ENCODE data around the gene SNX10. TPM values are rescaled to one million over a fixed set of nuclear protein-coding genes. Genes with fewer than 3 reads are reported as not detected.

SNX10 gene
- total RNA-seq, 3 donors from 2014 or later, result 18.5 to 22.6 (median 18.9) TPM

- no peaks in the 10 kb centered on the region for H3K36me3 Mint-ChIP-seq (ENCODE audit: insufficient read depth)
- H3K27me3 Mint-ChIP-seq (ENCODE audit: low read depth), result peaks cover 25% of the 10 kb centered on the region
- H3K4me1 Mint-ChIP-seq (ENCODE audit: low read depth), result peaks cover 6% of the 10 kb centered on the region
- ATAC-seq (no peak), DNase-seq (no peak)
- no peak overlapping the region for H3K4me3 Mint-ChIP-seq
- peaks cover 8% of the 10 kb centered on the region for H3K9me3 Mint-ChIP-seq
Measured at GRCh38 chr7:26403640-26404039, 112.0 kb downstream of the SNX10 start.

DNA sequence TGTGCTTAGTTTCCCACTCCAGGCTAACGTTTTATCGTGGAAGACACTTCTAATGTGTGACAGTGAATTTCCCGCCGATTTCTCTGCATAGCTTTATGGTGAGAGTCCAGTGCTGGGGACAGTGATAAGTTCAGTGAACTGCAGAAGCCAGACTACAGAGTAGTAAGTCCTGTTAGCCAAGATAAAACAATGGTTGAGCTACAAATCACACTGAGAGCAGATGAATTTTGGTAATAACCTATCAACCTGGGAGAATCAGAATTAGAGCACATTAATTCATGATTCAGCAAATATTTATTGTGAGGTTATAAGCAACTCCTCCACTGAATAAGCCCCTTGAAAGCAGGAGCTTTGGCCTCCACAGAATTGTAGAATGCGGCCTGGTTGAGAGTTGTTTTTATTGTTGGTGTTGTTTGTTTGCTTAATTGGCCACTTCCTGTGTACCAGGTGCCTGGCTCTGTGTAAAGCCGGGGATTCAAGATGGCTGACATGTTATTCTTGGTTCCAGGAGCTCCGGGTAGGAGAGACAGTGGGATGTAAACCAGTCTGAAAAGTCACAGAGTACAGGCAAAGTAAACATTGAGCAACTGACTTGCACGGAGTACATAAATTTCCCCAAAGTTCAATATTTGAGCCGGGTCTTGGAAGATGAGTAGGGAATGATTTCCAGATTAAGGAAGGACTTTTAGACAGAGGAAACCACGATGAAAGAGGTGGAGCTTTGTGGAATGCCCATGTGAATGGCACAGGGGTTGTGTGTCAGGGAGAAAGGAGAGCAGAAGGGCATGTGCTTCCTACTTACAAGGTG lies 112.7 kb downstream of the SNX10 start:
- no peaks in the 10 kb centered on the region for H3K4me1 Mint-ChIP-seq (ENCODE audit: low read depth)
- H3K27me3 Mint-ChIP-seq (ENCODE audit: low read depth), result peaks cover 20% of the 10 kb centered on the region
- no peak for ATAC-seq

GRCh38 chr7:26406433-26406832 lies 114.8 kb downstream of the SNX10 start:
- DNase-seq (no peak), ATAC-seq (no peak)
- H3K4me1 Mint-ChIP-seq (ENCODE audit: low read depth), result no peaks in the 10 kb centered on the region
- no peak overlapping the region for H3K4me3 Mint-ChIP-seq
- H3K27me3 Mint-ChIP-seq (ENCODE audit: low read depth), result peaks cover 7% of the 10 kb centered on the region
- H3K9me3 Mint-ChIP-seq, result peaks cover 8% of the 10 kb centered on the region
- H3K36me3 Mint-ChIP-seq (ENCODE audit: insufficient read depth), result no peaks in the 10 kb centered on the region

More for the DNA sequence above, 112.7 kb downstream of the SNX10 start:
- Mint-ChIP-seq H3K36me3 (ENCODE audit: insufficient read depth) (no peaks in the 10 kb centered on the region), H3K4me3 (no peak overlapping the region), H3K9me3 (peaks cover 8% of the 10 kb centered on the region)
- DNase-seq, result no peak

DNA sequence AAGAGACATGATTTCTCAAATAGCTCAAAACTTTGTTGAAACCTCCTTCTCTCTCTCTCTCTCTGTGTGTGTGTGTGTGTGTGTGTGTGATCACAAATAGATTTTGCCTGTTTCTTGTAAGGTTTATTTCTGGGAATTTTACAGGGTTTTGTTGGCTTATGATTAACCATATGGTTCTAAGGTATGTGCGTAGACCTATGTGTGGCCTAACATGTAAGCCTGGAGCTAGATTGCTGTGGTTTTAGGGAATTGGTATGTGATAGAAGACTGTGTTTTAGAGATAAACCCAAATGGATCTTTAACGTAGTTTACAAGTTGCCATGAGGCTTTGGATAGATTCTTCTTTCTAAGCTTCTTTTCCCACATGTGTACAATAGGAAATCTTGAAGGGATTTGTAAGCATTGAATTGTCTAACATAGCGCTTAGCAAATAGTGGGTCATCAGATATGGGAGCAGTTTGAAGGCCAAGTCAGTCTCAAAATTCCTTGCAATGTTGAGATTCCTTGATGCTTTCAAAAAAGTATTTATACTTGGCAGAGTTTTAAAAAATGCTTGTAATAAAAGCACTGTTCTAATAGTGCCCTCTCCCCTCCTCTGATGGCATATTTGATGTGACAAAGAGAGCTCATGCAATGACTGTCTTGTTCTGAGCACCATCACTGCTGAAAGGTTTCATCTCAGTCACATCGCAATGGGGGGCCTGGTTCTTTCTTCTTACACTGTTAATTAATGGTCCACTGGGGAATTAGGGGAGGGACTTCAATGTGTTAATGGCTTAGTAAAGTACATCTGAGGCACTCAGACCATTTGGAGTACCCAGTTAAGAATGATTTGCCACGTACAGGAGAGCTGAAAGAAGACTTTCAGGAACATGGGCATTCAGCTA lies 118.2 kb downstream of the SNX10 start:
- Mint-ChIP-seq H3K27me3 (ENCODE audit: low read depth) (peaks cover 7% of the 10 kb centered on the region), H3K4me1 (ENCODE audit: low read depth) (no peaks in the 10 kb centered on the region), H3K4me3 (no peak overlapping the region), H3K36me3 (ENCODE audit: insufficient read depth) (no peaks in the 10 kb centered on the region), H3K9me3 (peaks cover 8% of the 10 kb centered on the region)
- no peak for DNase-seq
- ATAC-seq, result no peak

DNA sequence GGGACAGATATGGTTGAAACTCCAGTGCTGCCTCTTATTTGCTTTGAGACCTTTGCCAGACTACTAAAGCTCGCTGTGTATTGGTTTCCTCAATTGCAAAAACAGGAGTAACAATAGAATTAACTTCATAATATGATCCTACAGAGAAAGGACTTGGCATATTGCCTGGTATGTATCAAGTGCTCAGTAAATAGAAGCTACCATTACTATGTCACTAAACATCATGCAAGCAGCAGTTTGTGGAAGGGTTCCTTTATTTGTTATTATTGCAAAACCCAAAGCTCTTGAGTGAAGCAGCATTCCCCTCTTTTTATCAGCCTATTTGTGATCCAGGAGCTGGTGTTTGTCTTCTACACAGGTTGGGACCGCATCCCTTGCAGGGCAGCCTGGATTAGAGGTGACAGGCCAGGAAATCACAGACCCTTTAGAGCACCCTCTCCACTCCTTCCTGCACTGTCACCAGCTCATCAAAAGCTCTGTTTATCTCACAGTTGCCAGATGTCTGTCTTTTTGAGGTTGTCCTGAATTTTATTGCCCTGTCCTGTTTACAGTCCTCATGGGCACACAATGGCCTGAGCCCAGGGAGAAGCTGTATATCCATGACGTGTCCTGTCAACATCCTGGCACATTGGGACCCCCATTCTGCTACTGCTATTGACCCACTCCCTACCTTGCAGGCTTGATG lies 121.5 kb downstream of the SNX10 start:
- no peaks in the 10 kb centered on the region for H3K9me3 Mint-ChIP-seq
- DNase-seq (no peak), ATAC-seq (no peak)
- no peaks in the 10 kb centered on the region for H3K36me3 Mint-ChIP-seq (ENCODE audit: insufficient read depth)
- H3K27me3 Mint-ChIP-seq (ENCODE audit: low read depth), result peaks cover 9% of the 10 kb centered on the region
- no peaks in the 10 kb centered on the region for H3K4me1 Mint-ChIP-seq (ENCODE audit: low read depth)
- no peak overlapping the region for H3K4me3 Mint-ChIP-seq

DNA sequence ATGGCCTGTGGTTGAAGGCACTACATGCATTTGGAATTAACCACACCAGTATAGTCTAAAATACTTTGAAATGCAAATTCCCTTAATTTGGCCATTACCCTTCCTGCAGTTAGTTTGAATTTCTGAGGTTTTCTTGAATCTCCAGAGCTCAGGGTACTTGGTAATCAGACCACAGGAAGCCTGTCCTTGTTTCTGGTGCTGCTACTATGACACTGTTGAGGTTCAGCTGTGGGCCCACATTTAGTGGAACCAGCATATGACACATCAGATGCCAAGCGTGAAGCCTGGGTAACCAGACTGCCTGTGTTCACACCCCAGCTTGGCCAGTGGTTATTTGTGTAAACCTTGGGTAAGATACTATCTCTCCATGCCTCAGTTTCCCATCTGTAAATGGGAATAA lies 124.3 kb downstream of the SNX10 start:
- Mint-ChIP-seq H3K9me3 (no peaks in the 10 kb centered on the region), H3K27me3 (ENCODE audit: low read depth) (peaks cover 14% of the 10 kb centered on the region), H3K36me3 (ENCODE audit: insufficient read depth) (no peaks in the 10 kb centered on the region), H3K4me1 (ENCODE audit: low read depth) (no peaks in the 10 kb centered on the region), H3K4me3 (no peak overlapping the region)
- no peak for ATAC-seq
- DNase-seq, result no peak

DNA sequence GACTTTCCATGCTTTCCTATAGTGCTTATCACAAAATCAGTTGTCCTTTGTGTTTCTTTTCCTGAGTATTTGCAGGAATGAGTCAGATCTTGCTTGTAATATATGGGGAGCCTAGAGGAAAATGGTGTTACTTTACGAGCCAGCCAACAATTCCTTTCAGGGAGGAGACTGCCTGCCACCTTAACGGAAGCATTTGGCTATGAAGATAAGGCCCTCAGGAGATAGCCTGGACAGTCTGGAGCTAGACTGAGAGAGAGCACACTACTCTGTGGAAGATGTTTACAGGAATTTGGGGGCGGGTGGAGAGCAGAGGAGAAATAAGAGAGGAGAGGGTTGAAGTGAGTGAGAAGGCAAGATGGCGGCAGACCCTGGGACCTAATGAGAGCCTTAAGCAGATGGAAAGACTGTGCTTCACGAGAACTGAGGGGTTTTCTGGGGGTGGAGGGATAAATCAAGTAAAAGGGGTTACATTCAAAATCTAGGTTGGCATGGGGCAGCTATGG lies 126.3 kb downstream of the SNX10 start:
- no peak overlapping the region for H3K4me3 Mint-ChIP-seq
- no peak for ATAC-seq
- no peak for DNase-seq
- peaks cover 10% of the 10 kb centered on the region for H3K27me3 Mint-ChIP-seq (ENCODE audit: low read depth)
- H3K4me1 Mint-ChIP-seq (ENCODE audit: low read depth), result no peaks in the 10 kb centered on the region
- H3K36me3 Mint-ChIP-seq (ENCODE audit: insufficient read depth), result no peaks in the 10 kb centered on the region
- H3K9me3 Mint-ChIP-seq, result no peaks in the 10 kb centered on the region

- Mint-ChIP-seq H3K4me1 (ENCODE audit: low read depth) (no peaks in the 10 kb centered on the region), H3K36me3 (ENCODE audit: insufficient read depth) (no peaks in the 10 kb centered on the region), H3K4me3 (no peak overlapping the region), H3K27me3 (ENCODE audit: low read depth) (peaks cover 10% of the 10 kb centered on the region), H3K9me3 (no peaks in the 10 kb centered on the region)
- ATAC-seq, result no peak
- no peak for DNase-seq
Measured at GRCh38 chr7:26419198-26419597, 127.5 kb downstream of the SNX10 start.

DNA sequence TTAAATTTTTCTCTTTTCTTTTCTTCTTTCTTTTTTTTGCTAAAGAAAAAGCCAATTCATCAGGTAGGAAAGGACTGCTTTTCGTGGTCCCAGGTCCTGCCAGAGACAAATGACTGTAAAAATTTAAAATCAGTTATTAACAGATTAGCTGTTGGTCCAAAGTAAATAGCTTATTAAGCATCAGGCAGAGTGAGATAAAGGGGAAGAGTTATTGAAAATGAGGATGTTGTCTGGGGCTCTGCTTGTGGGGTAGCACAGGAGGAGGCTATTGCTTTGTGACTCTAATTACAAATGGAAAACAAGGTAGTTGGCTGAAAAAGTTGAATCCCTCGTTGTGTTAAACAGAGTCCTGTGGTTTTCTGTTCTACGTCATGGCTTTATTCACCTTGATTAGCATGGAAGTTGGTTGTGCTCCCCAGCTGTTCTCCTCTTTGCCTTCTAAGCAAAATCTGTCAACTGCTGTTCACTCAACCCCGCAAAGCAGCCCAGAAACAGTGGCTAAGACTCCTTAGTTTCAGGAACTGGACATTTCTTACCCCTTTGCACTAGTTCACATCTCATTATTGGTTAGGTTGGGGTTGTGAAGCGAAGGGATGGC lies 128.9 kb downstream of the SNX10 start:
- Mint-ChIP-seq H3K9me3 (no peaks in the 10 kb centered on the region), H3K4me1 (ENCODE audit: low read depth) (no peaks in the 10 kb centered on the region), H3K27me3 (ENCODE audit: low read depth) (peaks cover 10% of the 10 kb centered on the region), H3K36me3 (ENCODE audit: insufficient read depth) (no peaks in the 10 kb centered on the region), H3K4me3 (no peak overlapping the region)
- ATAC-seq, result no peak
- DNase-seq, result no peak

- ATAC-seq, result no peak
- no peaks in the 10 kb centered on the region for H3K4me1 Mint-ChIP-seq (ENCODE audit: low read depth)
Measured at GRCh38 chr7:26422761-26423160, 131.1 kb downstream of the SNX10 start.

DNA sequence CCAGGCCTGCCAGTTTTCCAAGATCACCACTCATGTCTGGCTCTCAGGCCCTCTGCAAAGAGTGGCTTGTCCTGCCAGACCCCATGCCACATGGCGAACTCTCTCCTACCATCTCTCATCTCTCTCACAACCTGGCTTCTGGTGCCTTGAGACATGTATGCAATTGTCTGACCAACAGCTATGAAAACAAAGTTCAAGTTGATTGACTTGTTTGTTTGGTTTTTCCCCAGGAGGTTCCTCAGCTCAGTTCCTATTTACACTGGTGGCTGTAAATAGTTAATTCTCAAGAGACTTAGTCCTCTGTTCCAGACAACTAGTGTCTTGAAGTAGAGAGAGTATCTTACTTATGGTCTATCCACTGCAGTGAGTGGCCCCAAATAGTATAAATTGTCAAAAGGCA lies 131.8 kb downstream of the SNX10 start:
- DNase-seq (no peak), ATAC-seq (no peak)
- H3K9me3 Mint-ChIP-seq, result no peaks in the 10 kb centered on the region
- H3K4me3 Mint-ChIP-seq, result no peak overlapping the region
- H3K27me3 Mint-ChIP-seq (ENCODE audit: low read depth), result peaks cover 8% of the 10 kb centered on the region
- H3K4me1 Mint-ChIP-seq (ENCODE audit: low read depth), result no peaks in the 10 kb centered on the region
- H3K36me3 Mint-ChIP-seq (ENCODE audit: insufficient read depth), result no peaks in the 10 kb centered on the region

More at GRCh38 chr7:26422761-26423160, 131.1 kb downstream of the SNX10 start:
- no peak for DNase-seq
- no peaks in the 10 kb centered on the region for H3K9me3 Mint-ChIP-seq
- H3K36me3 Mint-ChIP-seq (ENCODE audit: insufficient read depth), result no peaks in the 10 kb centered on the region
- H3K4me3 Mint-ChIP-seq, result no peak overlapping the region
- H3K27me3 Mint-ChIP-seq (ENCODE audit: low read depth), result peaks cover 11% of the 10 kb centered on the region

All from activated T-cell treated with anti-CD3 and anti-CD28 coated beads, Interleukin-2, amount 50 U/mL, for 4 hours (primary cell).